Measurements from ENCODE around the gene CASS4.

CASS4 gene

DNA sequence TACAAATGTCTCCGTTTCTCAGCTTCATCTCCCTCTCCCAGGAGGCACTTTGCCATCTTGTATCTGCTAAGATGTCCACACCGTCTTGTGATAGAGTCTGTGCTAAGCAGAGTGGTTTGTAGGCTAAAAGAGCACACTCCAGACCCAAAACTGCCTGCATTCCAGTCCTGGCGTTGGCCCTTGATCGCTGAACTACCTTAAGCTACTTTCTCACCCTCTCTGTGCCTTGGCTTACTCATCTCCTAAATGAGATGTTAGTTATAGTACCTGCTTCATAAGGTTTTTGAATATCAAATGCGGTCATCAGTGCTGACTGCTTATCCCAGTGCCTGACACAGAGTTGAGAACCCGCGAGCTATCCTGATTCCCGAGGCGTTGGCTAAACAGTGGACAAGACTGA, 14.0 kb downstream of the CASS4 start:
- no peak for FAIRE-seq

DNA sequence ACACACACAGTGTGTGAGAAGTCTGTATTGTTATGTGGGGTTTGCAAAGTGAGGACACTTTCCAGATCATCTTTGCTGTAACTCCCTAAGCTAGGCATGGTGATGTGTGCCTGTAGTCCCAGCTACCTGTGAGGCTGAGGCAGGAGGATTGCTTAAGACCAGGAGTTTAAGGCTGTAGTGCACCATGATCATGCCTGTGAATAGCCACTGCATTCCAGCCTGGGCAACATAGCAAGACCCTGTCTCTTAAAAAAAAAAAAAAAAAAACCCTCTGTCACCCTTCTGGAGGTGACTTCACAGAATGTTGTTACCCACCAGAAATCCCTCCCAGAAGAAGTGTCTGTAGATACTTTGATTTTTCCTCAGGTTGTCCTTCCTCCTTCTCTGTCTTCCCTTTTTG, 14.9 kb downstream of the CASS4 start:
- no peak for FAIRE-seq

DNA sequence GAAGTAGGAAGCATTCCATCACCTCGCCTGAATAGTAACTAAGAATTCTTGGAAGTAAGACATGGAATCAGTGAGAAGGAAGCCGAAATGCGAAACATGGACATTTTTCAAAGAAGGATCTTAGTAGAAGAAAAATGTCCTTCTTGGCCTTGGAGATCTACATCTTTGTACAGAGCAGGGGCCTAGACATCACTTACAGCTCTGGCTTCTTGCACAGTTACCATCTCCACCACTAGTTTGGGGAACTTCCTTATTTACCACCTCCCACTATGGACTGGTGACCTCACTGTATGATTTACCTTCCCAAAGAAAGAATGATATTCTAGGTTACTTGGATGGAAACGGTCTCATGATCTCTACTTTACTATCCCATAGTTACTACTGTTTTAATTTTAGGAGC, 15.7 kb downstream of the CASS4 start:
- no peak for FAIRE-seq

DNA sequence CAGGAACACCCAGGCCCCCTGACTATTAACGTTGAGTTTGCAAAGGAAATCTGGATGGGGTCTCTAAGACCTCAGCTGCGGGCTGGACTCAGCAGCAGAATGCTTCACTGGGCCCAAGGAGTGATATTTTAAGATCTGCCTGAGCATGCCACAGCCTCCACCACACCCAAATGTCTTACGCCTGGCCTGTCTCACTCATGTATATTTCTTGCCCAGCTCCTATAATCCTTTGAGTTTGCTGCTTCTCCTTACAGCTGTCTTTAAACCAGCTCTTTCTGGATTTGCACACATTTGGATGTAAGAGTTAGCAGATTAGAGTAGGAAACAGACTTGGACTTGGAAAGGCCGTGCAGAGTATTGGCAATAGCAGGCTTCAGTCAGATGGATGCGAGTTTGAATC, 16.4 kb downstream of the CASS4 start:
- FAIRE-seq: no peak

DNA sequence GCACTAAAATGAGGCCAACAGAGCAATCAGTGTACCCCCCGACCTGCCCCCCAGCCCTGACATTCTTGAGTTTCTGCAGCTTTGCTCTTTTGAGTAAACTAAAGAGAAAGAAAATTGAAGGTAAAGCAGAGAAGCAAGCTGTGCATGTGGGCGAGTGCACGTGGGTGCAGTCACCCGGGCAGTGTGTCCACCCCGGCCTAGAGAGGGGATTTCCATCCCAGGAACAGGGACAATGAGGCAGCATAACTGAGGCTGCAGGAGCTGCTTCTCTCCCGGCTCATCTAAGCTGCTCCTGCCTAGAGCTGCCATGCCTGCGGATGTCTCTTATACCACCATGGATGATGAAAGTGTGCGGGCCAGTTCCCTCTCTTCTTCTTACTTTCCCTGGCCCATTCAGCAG, 16.8 kb downstream of the CASS4 start:
- no peak for FAIRE-seq

DNA sequence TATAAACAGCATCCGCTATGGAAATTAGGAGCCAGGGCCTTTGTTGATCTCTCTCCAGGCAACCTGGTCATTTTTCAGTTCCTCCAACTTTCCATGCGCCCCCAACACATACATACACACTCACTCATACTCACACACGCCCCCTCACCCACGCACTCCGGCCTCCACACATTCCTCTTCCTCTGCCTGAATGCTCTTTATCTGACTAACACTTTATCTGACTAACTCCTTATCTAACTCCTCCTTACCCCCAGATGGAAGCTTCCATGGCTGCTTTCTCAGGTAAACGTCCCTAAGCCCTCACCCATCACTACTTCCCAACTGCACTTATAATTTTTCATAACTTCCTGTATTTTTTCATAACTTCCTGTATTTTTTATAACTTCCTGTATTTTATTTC, 17.4 kb downstream of the CASS4 start:
- FAIRE-seq: no peak

DNA sequence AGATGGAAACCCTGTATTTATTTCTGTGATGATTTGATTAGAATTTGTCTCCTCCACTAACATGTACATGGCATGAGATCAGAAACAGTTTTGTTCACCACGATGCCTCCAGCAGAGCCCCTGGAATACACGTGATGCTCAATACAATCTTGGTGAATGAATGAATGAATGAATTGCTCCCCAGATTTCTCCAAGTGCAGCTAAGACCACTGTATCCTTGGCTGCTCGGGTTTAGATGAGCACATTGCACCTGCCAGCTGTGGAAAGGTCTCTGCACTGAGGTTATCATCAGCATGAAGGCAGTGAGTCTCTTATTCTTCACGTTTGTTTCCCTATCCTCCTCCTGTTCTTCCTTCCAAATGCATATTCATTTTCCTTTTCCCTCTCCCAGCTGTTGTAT, 17.9 kb downstream of the CASS4 start:
- FAIRE-seq: no peak

DNA sequence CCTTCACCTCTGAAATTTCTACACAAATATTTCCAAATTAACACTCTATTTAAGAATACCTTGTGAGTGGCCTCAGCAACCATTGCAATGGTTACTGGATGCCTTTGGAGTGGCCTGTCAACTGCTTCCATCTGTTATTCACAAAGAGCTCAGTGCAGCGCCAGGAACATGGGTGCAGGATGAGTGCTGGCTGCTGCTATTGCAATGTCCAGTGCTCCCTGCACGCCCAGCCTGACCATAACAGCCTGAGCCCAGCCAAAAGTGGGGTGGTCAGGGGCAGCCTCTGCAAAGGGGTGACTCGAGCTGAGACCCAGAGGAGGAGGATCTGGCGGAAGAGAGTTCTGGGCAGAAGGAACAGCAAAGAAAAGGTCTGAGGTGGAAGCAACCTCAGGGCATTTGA, 18.4 kb downstream of the CASS4 start:
- no peak for FAIRE-seq

DNA sequence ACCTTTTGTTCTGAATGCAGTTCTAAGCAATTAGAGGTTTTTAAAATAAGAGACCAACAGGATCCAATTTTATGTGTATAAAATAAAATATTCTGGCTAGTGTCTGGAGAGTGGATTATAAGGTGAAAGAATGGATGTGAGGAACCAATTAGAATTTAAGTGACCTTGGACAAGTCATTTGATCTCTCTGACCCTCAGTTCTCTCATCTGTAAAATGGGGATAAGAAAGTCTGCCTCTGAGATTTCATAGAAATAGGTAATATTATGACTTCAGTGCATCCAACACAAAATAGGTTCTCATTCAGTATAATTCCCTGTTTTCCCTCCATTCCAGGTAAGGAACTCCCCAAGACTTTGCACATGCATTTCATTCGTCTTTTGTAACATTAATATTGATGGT, 18.9 kb downstream of the CASS4 start:
- no peak for FAIRE-seq

DNA sequence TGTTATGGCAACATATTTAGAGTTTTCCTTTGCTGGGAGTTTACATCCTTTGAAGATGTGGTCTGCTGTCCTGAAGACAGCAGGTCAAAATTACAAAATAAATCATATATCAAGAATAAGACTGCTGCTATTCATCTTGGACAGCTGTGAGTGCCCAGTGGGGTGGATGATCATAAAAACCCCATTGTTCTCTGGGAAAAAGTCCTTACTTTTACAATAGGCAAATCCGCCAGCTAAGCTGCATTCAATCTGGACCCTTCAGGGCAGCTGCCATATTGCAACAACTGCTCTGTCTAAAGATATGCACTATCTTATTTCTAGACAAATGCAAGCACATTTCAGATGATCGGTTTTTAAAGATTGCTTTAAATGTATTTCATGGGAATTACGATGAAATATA, 19.4 kb downstream of the CASS4 start:
- no peak for FAIRE-seq

DNA sequence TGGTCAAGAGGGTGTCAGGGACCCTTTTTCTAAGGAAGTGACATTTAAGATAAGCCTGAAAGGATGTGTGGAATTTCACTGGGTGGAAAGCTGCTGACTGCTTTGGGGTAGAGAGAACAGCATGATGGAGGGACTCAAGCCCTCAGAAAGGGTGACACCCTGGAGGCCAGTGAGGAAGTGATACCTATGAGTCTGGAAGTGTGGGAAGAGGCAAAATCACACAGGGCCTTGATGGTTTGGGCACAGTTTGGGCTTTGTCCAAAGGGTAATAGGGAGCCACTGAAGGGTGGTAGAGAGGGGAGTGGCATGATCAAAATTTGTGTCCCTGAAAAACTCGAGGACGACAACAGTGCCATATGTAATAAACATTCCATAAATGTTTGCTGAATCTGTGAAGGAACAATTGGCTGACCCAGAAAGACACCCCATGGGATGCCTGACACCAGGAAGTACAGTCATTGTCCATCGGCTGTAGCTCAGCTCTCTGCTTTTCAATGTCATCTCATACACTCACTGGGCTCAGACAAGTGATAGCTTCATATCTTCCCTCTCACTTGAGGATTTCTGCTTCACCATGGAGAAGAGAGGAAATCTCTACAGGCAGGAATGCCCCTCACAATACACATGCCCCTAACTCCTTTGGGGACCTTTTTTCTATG, 21.3 kb downstream of the CASS4 start:
- no peak for FAIRE-seq

DNA sequence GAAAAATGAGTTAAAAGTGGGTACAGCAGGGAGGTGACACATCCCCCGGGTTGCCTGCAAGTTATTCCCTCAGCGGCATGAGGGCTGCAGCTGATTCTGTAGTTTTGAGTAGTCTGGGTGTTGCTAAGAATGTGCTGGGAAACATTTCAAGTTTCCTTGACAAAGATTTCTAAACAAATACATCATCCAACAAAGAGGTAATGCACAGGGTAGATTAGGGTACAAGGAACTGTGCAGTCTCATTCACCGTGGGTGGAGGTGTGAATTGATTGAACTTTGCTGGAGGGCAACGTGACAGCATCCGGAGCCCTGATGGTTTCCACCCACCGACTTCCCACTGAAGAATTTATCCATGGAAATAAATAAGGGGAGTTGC, 21.8 kb downstream of the CASS4 start:
- FAIRE-seq: no peak

DNA sequence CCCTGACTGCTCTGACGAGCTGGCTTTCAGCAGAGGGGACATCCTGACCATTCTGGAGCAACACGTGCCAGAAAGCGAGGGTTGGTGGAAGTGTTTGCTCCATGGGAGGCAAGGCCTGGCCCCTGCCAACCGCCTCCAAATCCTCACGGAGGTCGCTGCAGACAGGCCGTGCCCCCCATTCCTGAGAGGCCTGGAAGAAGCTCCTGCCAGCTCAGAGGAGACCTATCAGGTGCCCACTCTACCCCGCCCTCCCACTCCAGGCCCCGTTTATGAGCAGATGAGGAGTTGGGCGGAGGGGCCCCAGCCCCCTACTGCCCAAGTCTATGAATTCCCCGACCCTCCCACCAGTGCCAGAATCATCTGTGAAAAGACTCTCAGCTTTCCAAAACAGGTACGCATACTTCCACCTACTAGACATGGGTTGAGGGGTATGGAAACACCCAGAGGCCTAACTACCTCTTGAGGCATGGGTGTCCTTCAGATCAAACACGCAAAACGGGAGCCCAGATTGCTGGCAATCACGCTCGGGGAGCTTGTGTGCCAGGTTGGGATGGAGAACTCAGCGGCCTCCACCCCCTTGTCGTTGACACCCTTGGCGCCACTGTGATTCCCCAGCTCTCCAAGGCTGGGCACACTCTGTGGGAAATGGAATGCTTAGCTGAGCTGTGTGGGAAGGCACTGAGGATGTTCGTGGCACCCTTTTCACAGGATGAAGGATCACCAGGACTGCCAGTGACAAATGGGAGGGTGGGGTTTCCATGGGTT, 25.3 kb downstream of the CASS4 start:
- FAIRE-seq: no peak

DNA sequence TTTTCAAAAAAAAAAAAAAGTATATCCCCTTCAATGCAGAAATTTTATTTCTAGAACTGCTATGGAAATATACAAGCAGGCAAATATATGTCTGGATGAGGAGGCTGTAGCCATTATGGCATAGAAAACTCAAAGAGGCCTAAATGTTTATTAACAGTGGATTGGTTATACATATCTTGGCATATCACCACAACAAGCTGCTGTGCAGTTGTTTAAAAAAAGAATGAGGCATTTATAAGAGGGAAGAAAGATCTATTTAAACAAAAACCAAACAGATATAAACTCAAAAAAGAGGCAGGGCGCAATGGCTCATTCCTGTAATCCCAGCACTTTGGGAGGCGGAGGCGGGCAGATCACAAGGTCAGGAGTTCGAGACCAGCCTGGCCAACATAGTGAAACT, 26.2 kb downstream of the CASS4 start:
- no peak for FAIRE-seq

DNA sequence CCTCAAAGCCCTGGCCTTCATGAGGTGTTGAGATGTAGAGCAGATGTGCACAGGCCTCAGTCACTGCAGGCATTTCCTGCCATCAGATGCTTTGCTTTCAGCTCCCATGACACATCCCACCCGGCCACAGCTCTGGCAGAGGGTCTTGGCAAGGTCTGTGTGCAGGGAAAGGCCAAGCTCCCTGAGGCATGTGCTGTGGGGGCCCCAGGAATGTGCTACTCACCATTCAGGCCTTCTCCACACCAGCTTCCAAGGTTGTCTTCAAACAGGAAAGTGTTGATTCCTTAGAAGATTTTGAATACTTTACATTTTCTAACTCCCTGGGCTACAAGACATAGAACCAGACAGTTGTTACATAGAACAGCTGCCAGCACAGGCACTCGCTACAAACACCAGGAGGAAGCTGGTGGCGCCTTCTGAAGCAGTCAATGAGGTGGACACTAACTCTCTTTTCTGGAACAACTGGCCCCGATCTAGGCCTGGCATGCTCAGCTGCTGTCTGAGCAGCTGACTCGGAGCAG, 27.8 kb downstream of the CASS4 start:
- FAIRE-seq: no peak

DNA sequence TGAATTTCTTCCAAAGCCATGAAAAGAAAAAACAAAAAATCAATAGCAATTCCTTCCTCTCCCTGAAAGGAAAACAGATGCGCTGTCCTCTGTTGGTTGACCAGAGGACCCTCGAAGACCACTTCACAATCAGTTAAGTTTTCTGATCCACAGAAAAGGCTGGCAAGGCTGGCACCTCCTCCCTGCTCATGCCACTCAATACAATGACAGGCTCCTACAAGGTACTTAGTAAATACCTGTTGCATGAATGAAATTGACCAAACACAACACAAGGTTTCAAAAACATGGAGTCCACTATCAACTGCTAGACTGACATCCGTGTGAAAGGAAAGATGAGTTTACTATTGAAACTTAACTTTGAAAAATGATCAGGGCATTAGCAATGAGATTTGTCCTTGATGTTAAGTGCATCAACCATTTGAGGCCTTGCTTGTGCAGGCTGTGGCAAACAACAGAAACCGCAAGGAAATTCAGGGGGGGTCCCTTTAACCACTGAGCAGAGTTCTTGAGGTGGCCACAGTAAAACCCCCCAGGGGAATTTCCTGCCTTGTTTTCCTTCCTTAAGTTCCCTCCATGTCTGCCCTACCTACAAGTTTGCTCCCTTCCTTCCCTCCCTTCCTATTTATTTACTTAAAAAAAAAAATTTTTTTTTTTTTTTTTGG, 28.4 kb downstream of the CASS4 start:
- FAIRE-seq: no peak

DNA sequence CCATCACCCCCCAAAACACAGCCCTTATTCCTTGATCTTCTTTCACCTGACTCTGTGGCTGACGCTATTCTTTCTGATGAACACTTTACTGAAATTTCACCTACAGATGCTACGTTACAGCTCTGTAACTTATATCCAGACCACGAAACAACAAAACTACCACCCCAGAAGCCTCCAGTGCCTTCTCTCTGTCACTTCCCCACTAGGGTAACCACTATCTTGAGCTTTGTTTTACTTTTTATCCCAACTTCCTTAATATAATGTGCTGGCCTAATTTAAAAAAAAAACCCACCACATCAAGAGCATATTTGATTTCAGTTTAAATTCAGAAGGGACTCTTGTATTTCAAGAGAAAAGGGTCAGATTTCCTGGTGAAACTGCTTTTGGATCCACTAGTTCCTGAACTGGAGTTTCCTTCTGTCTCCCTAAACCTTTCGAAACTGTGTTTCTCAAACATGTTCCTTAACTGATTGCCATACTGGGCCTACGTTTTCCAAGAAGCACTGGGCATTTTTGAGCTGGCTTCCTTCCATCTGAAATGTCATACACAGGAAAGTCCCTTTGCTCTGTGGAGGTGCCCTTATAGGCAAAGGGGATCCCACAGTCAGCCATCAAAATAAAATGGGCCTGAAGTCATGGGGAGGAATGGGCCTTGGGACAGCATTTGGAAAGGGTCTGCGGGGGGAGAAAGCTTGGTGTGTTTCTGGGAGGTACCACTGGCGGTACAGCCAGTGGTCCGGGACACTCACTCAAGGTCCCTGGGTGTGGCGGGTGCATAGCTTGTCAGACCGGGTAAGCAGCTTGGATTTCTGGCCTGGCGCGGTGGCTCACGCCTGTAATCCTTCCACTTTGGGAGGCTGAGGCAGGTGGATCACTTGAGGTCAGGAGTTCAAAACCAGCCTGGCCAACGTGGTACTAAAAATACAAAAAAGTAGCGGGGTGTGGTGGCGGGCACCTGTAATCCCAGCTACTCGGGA, 30.6 kb downstream of the CASS4 start:
- no peak for FAIRE-seq

DNA sequence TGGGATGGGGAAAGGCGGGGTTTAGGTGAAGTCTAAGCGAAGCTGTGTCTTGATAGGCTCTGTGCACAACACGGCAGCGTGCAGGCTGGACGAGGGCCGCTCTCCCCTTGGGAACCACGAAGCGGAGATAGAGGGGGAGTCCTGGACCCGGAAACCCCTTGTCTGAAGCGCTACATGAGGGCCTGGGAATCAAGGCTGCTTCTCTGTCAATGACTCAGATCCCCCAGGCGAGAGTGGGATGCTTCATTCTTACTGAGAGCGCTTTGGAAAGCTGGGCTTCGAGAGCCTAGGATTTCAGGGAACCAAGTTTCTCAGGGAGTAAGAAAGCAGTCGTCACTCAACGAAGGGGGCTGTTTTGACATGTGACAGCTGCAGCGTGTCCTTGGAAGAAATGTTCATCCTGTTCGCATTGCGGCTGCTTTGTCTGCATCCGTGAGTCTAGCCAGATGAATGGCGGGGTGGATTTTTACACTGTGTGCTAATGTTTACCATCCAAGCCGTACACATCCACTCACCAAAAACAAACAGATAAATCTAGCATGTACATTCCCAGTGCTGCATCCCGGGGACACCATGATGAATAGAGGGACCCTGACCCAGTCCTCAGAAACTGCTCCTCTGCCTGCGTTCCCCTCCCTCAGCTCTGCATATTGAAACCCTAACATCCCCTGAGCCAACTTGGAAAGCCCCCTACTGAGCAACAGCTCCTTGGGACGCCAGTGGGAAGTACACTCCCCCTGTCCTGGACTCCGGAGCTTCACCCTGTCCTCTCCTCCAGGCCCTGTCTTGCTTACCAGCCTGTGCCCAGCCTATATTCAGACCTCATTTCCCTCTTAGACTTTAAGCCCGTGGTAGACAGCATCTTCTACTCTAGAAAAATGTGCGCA, 31.8 kb downstream of the CASS4 start:
- FAIRE-seq: no peak

DNA sequence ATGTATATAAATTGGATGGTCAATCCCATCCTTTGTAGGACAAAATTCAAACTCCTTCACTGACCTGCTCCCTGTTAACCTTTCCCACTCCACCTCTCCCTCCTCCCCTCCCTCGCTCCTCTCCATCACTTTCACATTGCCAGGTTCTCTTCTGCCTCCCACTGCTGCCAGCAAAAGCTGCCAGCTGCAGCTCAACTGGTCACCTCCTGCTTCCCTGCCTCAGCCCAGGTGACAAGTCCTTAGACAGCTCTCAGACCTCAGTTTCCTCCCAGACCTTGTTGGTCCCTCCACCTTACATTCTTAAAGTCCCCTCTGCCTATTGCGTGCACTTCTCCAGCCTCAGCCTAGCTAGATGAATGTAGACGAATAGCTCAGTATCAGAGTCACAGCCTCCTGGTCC, 33.1 kb downstream of the CASS4 start:
- no peak for FAIRE-seq

DNA sequence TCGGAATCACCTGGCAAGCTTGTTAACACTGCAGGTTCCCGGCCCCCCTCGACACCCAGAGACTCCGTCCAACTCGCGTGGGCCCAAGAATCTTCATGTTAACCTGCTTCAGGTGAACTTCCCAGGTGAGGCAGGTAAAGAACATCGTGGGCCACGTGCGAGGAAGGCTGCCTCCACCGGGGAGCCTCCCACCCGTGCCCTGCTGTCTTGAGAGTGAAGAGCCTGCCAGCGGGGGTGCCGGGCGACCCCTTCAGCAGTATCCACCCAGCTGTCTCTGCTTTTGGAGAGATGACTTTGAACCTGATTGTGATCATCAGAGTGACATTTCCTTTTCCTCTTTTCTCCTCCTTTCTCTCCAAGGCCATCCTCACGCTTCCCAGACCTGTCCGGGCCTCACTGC, 33.5 kb downstream of the CASS4 start:
- FAIRE-seq: no peak

DNA sequence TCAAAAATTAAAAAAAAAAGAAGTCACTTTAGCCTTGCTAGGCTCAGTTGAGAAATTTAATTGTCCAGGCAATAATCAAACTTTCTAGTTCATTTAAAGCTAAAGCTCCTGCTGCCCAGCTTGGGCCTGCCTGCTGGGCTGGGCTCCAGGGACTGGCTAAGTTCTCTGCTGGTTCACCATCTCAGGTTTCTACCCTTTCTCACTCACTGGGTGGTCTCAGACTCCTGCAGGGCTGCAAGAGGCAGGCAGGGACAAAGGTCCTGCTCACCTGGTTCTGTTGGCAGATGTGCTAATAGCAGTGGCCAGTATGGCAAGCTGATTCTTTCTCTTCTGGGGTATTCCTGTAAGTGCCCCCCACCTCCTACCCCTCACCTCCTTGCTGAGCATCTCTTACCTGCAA, 35.2 kb downstream of the CASS4 start:
- FAIRE-seq: no peak

DNA sequence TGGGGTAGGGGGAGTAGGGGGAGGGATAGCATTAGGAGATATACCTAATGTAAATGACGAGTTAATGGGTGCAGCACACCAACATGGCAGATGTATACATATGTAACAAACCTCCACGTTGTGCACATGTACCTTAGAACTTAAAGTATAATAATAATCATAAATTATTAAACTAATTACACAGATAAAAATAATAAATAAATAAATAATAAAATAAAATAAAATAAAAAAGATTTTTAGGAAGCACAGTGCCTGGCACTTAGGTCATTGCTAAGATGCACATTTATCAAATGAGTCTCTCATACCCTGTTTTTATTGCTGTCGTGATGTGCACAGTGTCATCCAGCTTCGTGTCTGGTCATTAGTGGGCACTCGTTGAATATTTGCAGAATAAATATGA, 37.4 kb downstream of the CASS4 start:
- FAIRE-seq: no peak
